SK-N-SH (cell line): Measurements from ENCODE around the gene SPIN1. TPM values are rescaled to one million over a fixed set of nuclear protein-coding genes. Genes with fewer than 3 reads are reported as not detected.

ENCODE experiments used
- CTCF ChIA-PET: fragments of 300-600, 350-600 bp; formaldehyde crosslinking; extraction: SDS; loops from one replicate; lab custom pipeline; 2021; lab: Yijun Ruan, JAX
- POLR2A ChIA-PET: fragments of 350-600 bp; sonication (Branson Sonifier 250); formaldehyde crosslinking; extraction: SDS; loops from one replicate; lab custom pipeline; 2020; ENCODE audit warnings: antibody characterized with exemption, inconsistent platforms; lab: Yijun Ruan, JAX
- DNase-seq: peaks from one replicate; pipeline ENCODE4 v3.0.0; 2012
- H2AFZ ChIP-seq: fragments of 200-600 bp; sonication (generic); 2 replicates; pipeline ENCODE4 v1.8.1; 2016; ENCODE audit warnings: antibody characterized with exemption, mild to moderate bottlenecking, low read depth
- H3F3A ChIP-seq: fragments of 200-600 bp; sonication (generic); replicated peaks from 2 replicates; pipeline ENCODE3; 2016; ENCODE audit warnings: antibody characterized with exemption, mild to moderate bottlenecking; ENCODE audit not compliant: insufficient read depth
- H3K27ac ChIP-seq, 2 experiments: fragments of 200-500 bp in 1 of 2; fragments of 200-600 bp in 1 of 2; sonication (Bioruptor generic) in 1 of 2; sonication (generic), shearing (Covaris generic) in 1 of 2; 2 replicates each; pipeline versions ENCODE4 v1.5.1 to v1.6.1; 2014 to 2016; ENCODE audit warnings: low read depth in 2 of 2, inconsistent platforms in 1 of 2, low read length in 1 of 2, mild to moderate bottlenecking in 1 of 2, mixed read lengths in 1 of 2
- H3K27me3 ChIP-seq: fragments of 200-600 bp; sonication (generic), shearing (Covaris generic); 2 replicates; pipeline ENCODE4 v1.6.1; 2016; ENCODE audit warnings: mixed run types; ENCODE audit not compliant: insufficient read depth
- H3K36me3 ChIP-seq, 2 experiments: fragments of 200-500 bp in 1 of 2; fragments of 200-600 bp in 1 of 2; sonication (Bioruptor generic) in 1 of 2; sonication (generic) in 1 of 2; replicated peaks in 1 of 2; 2 replicates each; pipeline versions ENCODE3 to v1.5.1; 2014 to 2016; ENCODE audit warnings: low read length in 1 of 2, mild to moderate bottlenecking in 1 of 2; ENCODE audit not compliant: insufficient read depth in 2 of 2, control insufficient read depth in 1 of 2
- H3K4me1 ChIP-seq, 2 experiments: fragments of 200-500 bp in 1 of 2; fragments of 200-600 bp in 1 of 2; sonication (Bioruptor generic) in 1 of 2; sonication (generic), shearing (Covaris generic) in 1 of 2; 2 replicates each; pipeline versions ENCODE4 v1.5.1 to v1.6.1; 2014 to 2016; ENCODE audit warnings: low read depth in 1 of 2, low read length in 1 of 2, mixed run types in 1 of 2; ENCODE audit not compliant: insufficient read depth in 2 of 2, control insufficient read depth in 1 of 2
- H3K4me2 ChIP-seq: fragments of 200-600 bp; sonication (generic), shearing (Covaris generic); 2 replicates; pipeline ENCODE4 v1.6.1; 2017; ENCODE audit warnings: mixed run types
- H3K4me3 ChIP-seq, 2 experiments: fragments of 200-500 bp in 1 of 2; fragments of 200-600 bp in 1 of 2; sonication (Bioruptor generic) in 1 of 2; sonication (generic), shearing (Covaris generic) in 1 of 2; 2 replicates each; pipeline versions ENCODE4 v1.5.1 to v1.8.1; 2014 to 2016; ENCODE audit warnings: low read depth in 2 of 2, inconsistent platforms in 1 of 2, low read length in 1 of 2, mild to moderate bottlenecking in 1 of 2, mixed read lengths in 1 of 2, moderate library complexity in 1 of 2
- H3K79me2 ChIP-seq: fragments of 200-600 bp; sonication (generic); 2 replicates; pipeline ENCODE4 v1.8.1; 2017; ENCODE audit warnings: mild to moderate bottlenecking; ENCODE audit not compliant: insufficient read depth
- H3K9ac ChIP-seq: fragments of 200-600 bp; sonication (generic); 2 replicates; pipeline ENCODE4 v1.6.1; 2017; ENCODE audit warnings: mixed run types
- H3K9me2 ChIP-seq: fragments of 200-600 bp; sonication (generic); 2 replicates; pipeline ENCODE4 v1.6.1; 2017; ENCODE audit warnings: mixed run types
- H3K9me3 ChIP-seq: fragments of 200-600 bp; sonication (generic); 2 replicates; pipeline ENCODE4 v1.6.1; 2017; ENCODE audit warnings: mixed run types, mild to moderate bottlenecking, moderate library complexity
- H4K20me1 ChIP-seq: fragments of 200-600 bp; sonication (generic); 2 replicates; pipeline ENCODE4 v1.6.1; 2017; ENCODE audit warnings: mild to moderate bottlenecking, mixed run types; ENCODE audit not compliant: insufficient read depth
- ELF1 ChIP-seq: IDR thresholded peaks from 2 replicates; pipeline ENCODE4 v1.4.0; 2012
- FOSL2 ChIP-seq: IDR thresholded peaks from 2 replicates; pipeline ENCODE4 v1.4.0; 2012; ENCODE audit warnings: low read depth, mild to moderate bottlenecking, moderate library complexity, borderline replicate concordance
- FOXJ3 ChIP-seq: sonication (generic); formaldehyde crosslinking; IDR thresholded peaks from 2 replicates; pipeline ENCODE4 v1.5.1; 2020; ENCODE audit warnings: mild to moderate bottlenecking, missing genetic modification reagents
- FOXM1 ChIP-seq: IDR thresholded peaks from 2 replicates; pipeline ENCODE4 v1.4.0; 2012; ENCODE audit warnings: low read depth, mild to moderate bottlenecking
- GABPA ChIP-seq: IDR thresholded peaks from 2 replicates; pipeline ENCODE4 v1.4.0; 2012; ENCODE audit warnings: low read depth, mild to moderate bottlenecking
- JUND ChIP-seq: IDR thresholded peaks from 2 replicates; pipeline ENCODE4 v1.4.0; 2012
- MEF2A ChIP-seq: IDR thresholded peaks from 2 replicates; pipeline ENCODE4 v1.4.0; 2012; ENCODE audit warnings: low read depth, borderline replicate concordance
- MXI1 ChIP-seq: IDR thresholded peaks from 2 replicates; pipeline ENCODE4 v1.6.1; 2012; ENCODE audit warnings: mild to moderate bottlenecking, low read depth, low read length, improper control_type of control experiment
- RCOR1 ChIP-seq: fragments of 150-350 bp; IDR thresholded peaks from 2 replicates; pipeline ENCODE4 v1.6.1; 2017; ENCODE audit warnings: antibody characterized with exemption, low read length
- RFX5 ChIP-seq: IDR thresholded peaks from 2 replicates; pipeline ENCODE4 v1.6.1; 2012; ENCODE audit warnings: mild to moderate bottlenecking, improper control_type of control experiment, low read length
- SMC3 ChIP-seq: IDR thresholded peaks from 2 replicates; pipeline ENCODE4 v1.6.1; 2012; ENCODE audit warnings: low read depth, low read length, improper control_type of control experiment
- TAF1 ChIP-seq: IDR thresholded peaks from 2 replicates; pipeline ENCODE4 v1.6.1; 2012; ENCODE audit warnings: low read depth, mild to moderate bottlenecking, low read length, moderate library complexity, borderline replicate concordance
- WGBS: methylation state at CpG from one replicate; pipeline ENCODE4 v1.1.6; 2017; ENCODE audit warnings: low lambda C conversion rate; 5-methylcytosine and 5-hydroxymethylcytosine counted together
- polyA plus RNA-seq, 3 experiments: library from polyadenylated mRNA; depleted of rRNA; stranded (reverse); fragments of >200 nt; gene quantifications; 2 replicates each; pipeline ENCODE4 v1.2.3, GENCODE V29; 2012
- TF ChIP-seq, protein P1 (sequence below): fragments of 150-350 bp; IDR thresholded peaks from 2 replicates; pipeline ENCODE4 v1.6.1; 2016; ENCODE audit warnings: mild to moderate bottlenecking, low read depth, low read length
- TF ChIP-seq, protein P2 (sequence below): IDR thresholded peaks from 2 replicates; pipeline ENCODE4 v1.4.0; 2012; ENCODE audit warnings: low read depth, borderline replicate concordance
- TF ChIP-seq, protein P3 (sequence below): IDR thresholded peaks from 2 replicates; pipeline ENCODE4 v1.4.0; 2012; ENCODE audit warnings: low read depth, borderline replicate concordance
- TF ChIP-seq, protein P4 (sequence below): IDR thresholded peaks from 2 replicates; pipeline ENCODE4 v1.4.0; 2012; ENCODE audit warnings: low read depth

Gene SPIN1
- polyA plus RNA-seq, 1 of the 3 experiments (the other 2 are of a cell fraction) = 35.8 TPM

DNA sequence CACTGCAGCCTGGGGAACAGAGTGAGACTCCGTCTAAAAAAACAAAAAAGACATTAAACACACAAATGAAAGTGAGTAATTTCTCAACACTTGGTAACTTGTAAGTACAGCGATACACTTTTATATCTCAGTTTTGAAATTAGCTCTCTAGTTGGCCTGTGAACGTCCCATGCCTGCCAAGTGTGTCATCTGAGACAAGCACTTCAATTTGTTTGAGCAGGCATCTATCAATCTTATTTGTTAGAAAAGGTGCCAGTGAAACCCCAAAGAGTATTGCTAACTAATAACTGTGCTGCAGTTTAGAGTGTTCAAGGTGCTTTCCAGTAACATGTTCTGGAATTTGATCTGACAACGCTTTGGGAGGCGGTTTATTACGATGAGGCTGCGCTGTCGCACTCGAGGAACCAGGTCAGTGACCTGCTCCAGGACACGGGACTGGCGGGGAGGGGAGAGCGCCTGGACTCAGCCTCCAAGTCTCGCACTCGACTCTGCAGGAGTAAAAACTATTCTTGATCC, 1.1 kb upstream of the SPIN1 start:
- Histone ChIP-seq H3K9me3 (no peaks in the 10 kb centered on the region), H3K79me2 (peaks cover 37% of the 10 kb centered on the region), H3K4me3 (peak overlapping the region; percentile 85 to 88), H3K27ac (peak overlapping the region in 1 of 2 experiments; percentile 81; a peak in 1 of 4 replicates), H3K4me2 (peak overlapping the region; percentile 88), H3K27me3 (no peaks in the 10 kb centered on the region), H3K9ac (peak overlapping the region; percentile 75; the same call in 1 of the 2 replicates), H4K20me1 (peaks cover 24% of the 10 kb centered on the region), H2AFZ (peak overlapping the region; percentile 99), H3K9me2 (no peaks in the 10 kb centered on the region), H3K36me3 (peaks cover 7 to 13% of the 10 kb centered on the region in 2 experiments), H3F3A (no peaks in the 10 kb centered on the region), H3K4me1 (peaks cover 9 to 23% of the 10 kb centered on the region in 2 experiments; a peak in 3 of 4 replicates)
- WGBS = 68% methylated on average over 14 of the region's 14 CpGs
- ChIA-PET CTCF (no interaction called here), POLR2A (no interaction called here)
- no peak for TF ChIP-seq RFX5
- no peak for TF ChIP-seq MEF2A
- no peak for TF ChIP-seq FOXM1
- TF ChIP-seq MXI1 = no peak
- no peak for TF ChIP-seq JUND
- DNase-seq = no peak

DNA sequence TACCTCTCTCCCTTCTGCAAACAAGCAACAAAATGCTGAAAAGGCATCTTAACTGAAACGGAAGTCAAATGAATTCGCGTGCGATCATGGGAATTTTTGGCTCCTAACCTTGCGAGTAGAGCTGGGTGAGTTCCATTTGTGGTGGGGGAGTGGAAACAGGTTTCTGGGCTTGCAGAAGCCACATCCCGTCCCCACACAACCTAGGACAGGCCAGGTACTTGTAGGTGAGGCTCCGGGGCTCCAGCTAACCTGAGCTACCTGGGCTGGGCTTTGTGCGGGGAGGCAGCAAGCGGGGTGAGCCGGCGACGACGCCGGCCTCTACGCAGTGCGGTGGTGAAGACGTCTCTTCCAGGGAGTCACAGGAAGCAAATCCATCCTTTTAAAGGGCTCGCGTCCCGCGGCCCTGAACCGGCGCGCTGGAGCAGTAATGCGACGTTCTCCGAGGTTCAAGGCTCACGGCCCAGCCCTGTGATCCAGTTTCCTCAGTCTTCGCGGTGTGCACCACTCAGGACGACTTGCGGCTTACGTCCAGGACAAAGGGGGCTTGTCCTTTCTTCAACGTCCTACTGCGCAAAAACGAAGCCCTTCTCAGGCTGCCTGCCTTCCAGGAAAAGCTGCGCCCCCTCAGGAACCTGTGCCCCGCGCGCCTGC, 567 bp upstream of the SPIN1 start:
- Histone ChIP-seq H3K9me3 (no peaks in the 10 kb centered on the region), H3K4me2 (peak overlapping the region; percentile 88), H4K20me1 (peaks cover 29% of the 10 kb centered on the region), H3K36me3 (peaks cover 7 to 13% of the 10 kb centered on the region in 2 experiments), H3K27me3 (no peaks in the 10 kb centered on the region), H3K4me1 (peaks cover 9 to 23% of the 10 kb centered on the region in 2 experiments; a peak in 3 of 4 replicates), H3K9me2 (no peaks in the 10 kb centered on the region), H3K4me3 (peak overlapping the region; percentile 85 to 88), H3F3A (no peaks in the 10 kb centered on the region), H2AFZ (peak overlapping the region; percentile 99), H3K27ac (peak overlapping the region; percentile 57 to 81; a peak in 3 of 4 replicates), H3K79me2 (peaks cover 43% of the 10 kb centered on the region), H3K9ac (peak overlapping the region; percentile 75)
- DNase-seq = peak; percentile 63
- ChIA-PET CTCF (no interaction called here), POLR2A (no interaction called here)
- TF ChIP-seq SMC3 (0 out of 2 replicates have a peak, but pooled peaks have one; percentile 11), RCOR1 (peak; percentile 11; the same call in 1 of the 2 replicates), FOXJ3 (CRISPR knock-in tag) (no peak), ELF1 (no peak), GABPA (0 out of 2 replicates have a peak, but pooled peaks have one; percentile 46), FOSL2 (no peak), TAF1 (0 out of 2 replicates have a peak, but pooled peaks have one; percentile 15)
- TF ChIP-seq, protein P1, sequence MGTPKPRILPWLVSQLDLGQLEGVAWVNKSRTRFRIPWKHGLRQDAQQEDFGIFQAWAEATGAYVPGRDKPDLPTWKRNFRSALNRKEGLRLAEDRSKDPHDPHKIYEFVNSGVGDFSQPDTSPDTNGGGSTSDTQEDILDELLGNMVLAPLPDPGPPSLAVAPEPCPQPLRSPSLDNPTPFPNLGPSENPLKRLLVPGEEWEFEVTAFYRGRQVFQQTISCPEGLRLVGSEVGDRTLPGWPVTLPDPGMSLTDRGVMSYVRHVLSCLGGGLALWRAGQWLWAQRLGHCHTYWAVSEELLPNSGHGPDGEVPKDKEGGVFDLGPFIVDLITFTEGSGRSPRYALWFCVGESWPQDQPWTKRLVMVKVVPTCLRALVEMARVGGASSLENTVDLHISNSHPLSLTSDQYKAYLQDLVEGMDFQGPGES = no peak
- TF ChIP-seq, protein P2, sequence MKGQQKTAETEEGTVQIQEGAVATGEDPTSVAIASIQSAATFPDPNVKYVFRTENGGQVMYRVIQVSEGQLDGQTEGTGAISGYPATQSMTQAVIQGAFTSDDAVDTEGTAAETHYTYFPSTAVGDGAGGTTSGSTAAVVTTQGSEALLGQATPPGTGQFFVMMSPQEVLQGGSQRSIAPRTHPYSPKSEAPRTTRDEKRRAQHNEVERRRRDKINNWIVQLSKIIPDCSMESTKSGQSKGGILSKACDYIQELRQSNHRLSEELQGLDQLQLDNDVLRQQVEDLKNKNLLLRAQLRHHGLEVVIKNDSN = 0 out of 2 replicates have a peak, but pooled peaks have one; percentile 6
- TF ChIP-seq, protein P3, sequence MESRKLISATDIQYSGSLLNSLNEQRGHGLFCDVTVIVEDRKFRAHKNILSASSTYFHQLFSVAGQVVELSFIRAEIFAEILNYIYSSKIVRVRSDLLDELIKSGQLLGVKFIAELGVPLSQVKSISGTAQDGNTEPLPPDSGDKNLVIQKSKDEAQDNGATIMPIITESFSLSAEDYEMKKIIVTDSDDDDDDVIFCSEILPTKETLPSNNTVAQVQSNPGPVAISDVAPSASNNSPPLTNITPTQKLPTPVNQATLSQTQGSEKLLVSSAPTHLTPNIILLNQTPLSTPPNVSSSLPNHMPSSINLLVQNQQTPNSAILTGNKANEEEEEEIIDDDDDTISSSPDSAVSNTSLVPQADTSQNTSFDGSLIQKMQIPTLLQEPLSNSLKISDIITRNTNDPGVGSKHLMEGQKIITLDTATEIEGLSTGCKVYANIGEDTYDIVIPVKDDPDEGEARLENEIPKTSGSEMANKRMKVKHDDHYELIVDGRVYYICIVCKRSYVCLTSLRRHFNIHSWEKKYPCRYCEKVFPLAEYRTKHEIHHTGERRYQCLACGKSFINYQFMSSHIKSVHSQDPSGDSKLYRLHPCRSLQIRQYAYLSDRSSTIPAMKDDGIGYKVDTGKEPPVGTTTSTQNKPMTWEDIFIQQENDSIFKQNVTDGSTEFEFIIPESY = no peak
- TF ChIP-seq, protein P4, sequence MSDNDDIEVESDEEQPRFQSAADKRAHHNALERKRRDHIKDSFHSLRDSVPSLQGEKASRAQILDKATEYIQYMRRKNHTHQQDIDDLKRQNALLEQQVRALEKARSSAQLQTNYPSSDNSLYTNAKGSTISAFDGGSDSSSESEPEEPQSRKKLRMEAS = no peak; the same call in 1 of the 2 replicates
- WGBS = 3% methylated on average over 9 of the region's 40 CpGs
